Hematopoietic multipotent progenitor cell treated with erythropoietin and hydrocortisone succinate and interleukin-3 and kit ligand, for 8 days (in vitro differentiated cells): ENCODE data around the gene PRELID2.

Source experiments
- DNase-seq: peaks from one replicate; pipeline ENCODE4 v3.0.0-alpha.2; 2015

The PRELID2 gene

GRCh38 chr5:145792840-145793239 lies 42.3 kb downstream of the PRELID2 start:
- DNase-seq: no peak

DNA sequence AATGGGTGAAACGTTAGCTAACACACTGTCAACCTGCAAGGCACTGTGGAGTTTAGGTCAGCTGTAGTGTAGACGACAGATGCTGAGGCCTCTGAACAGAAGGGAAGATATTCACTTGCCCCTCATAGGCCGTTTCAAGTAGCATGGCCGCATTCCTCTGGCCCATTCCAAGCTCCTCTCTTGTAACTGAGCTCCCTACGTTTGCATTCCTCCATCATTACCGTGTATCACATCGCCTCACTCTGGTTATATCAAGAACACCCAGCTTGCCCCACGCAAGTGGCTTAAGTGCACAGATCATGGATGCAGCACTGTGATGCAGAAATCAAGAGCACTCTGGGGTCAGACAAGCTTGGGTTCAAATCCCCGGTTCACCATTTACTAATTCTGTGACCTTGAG lies 43.3 kb downstream of the PRELID2 start:
- no peak for DNase-seq

- no peak for DNase-seq
These were observed 47.1 kb downstream of the PRELID2 start for GRCh38 chr5:145787996-145788395.

DNA sequence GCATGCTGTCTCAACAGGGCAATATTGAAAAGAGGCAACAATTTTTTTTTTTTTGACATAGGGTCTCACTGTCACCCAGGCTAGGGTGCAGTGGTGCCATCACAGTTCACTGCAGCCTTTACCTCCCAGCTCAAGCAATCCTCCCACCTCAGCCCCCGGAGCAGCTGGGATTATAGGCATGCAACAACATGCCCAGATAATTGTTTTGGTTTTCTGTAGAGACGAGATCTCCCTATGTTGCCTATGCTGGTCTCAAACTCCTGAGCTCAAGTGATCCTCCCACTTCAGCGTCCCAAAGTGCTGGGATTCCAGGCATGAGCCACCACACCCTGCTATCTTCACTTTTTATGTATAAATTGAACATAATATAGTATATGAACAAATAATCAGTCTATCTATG lies 47.6 kb downstream of the PRELID2 start:
- DNase-seq: no peak

DNA sequence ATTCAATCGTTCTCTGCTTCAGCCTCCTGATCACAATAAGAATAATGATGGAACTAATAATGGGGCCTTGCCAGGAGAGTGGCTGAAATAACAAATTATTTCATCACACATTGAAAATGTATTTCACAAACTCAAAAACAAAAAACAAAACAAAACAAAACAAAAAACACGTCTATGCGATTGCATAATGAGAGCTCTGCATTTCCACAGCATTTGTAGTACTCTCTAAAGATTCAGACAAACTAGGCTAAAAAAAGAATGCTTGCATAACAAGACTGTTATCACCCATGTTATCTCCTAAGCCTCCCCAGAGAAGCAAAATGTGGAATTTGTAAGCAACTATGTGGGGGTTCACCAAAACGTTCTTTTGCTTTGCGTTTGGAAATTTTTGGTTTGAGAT lies 48.1 kb downstream of the PRELID2 start:
- no peak for DNase-seq

GRCh38 chr5:145780982-145781381 lies 54.2 kb downstream of the PRELID2 start:
- DNase-seq: no peak

DNA sequence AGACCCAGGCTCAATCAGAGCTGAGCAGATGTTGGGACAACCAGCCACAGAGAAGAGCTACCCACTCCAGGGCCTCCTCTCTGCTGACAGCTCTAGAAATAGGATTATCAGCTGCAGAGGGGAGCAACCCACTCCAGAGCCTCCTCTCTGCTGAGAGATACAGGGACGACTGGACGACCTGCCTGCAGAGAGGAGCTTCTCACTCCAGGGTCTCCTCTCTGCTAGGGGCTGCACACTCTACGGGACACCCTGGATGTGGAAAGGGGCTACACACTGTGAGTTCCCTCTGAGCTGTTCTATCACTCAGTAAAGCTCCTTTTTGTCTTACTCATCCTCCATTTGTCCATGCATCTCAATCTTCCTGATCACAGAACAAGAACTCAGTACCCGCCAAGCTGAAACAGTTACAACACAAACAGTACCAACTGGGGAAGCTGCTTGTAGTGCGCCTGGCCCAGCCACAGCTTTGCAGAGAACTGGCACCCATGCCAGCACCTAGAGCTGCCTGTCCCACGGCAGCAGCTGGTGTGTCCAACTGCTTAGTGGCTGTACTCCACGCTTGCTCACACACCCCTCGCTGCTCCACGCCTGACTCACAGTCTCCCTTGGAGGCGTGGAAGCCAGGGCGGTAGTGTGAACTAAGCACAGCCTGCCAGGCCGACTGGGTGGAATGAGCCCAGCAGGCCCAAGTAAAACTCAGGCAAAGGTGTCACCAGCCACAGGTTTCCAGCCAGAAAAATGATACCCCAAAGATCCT lies 56.8 kb downstream of the PRELID2 start:
- no peak for DNase-seq

DNA sequence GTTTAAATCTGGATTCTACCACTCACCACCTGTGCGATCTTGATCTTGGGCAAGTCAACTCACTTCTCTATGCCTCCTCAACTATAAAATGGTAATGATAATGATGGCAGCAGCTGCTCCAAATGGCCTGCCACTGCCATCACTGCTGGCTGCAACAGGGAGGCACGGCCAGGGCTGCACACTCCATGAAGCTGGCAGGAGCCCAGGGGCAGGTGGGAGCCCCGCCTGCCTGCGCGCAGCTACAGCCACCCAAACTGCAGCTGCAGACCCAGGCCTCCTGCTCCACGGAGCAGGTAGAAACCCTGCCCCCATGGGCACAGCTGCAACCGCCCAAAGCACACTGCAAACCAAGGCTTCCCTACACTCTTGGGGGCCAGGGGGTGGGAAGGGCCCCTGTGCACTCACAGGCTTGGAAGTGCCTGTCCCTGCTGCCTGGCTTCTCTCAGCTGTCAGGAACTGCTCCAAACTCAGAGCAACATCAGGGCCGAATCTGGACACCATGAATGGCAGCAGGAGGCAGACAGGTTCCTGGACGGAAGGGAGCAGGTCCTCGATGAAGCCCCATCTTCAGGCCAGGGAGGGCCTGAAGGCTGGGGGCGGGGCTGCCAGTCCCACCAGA lies 57.6 kb downstream of the PRELID2 start:
- DNase-seq: no peak

DNA sequence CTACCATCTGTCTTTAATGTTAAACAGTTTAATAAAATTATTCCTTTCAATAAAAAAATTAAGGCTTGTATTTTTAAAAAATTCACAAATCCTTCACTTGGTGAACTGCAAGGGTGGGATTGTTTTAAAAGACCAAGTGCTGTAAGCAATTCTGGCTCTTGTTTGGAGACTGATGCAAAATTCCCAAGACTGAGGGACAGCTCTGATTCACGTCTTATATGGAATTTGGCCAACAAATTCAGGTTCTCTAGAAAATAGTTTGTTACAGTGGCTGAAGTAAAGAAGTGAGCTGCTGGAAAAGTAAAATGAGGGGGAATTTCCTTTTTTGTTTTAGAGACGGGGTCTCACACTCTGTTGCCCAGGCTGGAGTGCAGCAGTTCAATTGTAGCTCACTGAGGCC lies 58.3 kb downstream of the PRELID2 start:
- DNase-seq: no peak

DNA sequence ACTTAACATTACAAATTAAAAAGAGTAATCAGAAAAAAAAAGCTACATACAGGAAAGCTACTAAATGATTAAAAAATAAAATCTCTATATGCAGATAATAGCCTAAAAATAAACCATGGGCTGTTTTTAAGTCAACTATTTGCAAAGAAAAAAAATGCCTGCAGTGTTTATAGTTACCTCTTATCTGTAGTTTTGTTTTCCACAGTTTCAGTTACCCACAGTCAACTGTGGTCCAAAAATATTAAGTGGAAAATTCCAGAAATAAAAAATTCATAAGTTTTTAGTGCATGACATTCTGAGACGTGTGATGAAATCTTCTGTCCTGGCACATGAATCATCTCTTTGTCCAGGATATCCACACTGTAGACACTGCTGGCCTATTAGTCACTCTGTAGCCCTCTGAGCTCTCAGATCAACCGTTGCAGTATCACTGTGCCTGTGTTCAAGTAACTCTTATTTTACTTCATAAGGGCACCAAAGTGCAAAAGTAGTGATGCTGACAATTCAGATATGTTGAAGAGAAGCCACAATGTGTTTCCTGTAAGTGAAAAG lies 59.2 kb downstream of the PRELID2 start:
- no peak for DNase-seq

- DNase-seq: no peak
These were observed 59.7 kb downstream of the PRELID2 start for GRCh38 chr5:145775411-145775810.

DNA sequence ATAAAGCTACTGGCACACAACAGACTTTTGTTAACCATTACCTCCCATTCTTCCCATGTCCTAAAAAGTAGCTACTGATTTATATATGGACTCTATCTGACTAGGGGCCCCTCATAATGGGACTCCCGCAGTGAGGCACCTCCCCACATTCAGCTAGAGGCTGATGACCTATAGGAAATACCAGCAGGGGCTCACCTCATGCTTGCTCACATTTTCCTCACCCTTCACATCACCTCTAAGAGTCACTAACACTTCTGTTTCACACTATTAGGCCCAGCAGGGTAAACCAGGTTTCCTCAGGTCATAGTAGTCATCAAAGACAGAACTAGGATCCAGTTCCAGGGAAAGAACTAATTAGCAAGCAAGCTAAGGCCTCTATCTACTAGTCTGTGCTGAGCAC lies 60.7 kb downstream of the PRELID2 start:
- DNase-seq: no peak

- peak; percentile 57 for DNase-seq
These were observed 62.7 kb downstream of the PRELID2 start for GRCh38 chr5:145772466-145772865.

- no peak for DNase-seq
These were observed 66.3 kb downstream of the PRELID2 start for GRCh38 chr5:145768863-145769262.

GRCh38 chr5:145764325-145764724 lies 70.8 kb downstream of the PRELID2 start:
- no peak for DNase-seq

DNA sequence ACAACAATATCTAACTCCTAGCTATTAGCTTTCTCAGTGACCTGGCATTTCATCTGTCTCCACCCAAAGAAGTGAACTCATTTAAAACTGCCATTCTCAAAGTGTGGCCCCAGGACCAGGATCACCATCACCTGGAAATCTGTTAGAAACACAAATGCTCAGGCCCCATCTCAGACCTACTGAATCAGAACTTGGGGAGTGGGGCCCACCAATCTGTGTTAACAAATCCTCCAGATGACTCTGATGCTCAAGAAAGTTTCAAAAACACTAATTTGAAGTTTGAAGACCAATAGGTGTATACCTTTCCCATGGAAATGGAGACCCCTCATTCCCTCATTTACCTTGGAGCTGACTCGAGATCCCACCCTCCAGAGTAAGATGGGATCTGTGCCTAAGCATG lies 72.3 kb downstream of the PRELID2 start:
- DNase-seq: no peak

- no peak for DNase-seq
These were observed 73.9 kb downstream of the PRELID2 start for GRCh38 chr5:145761254-145761653.

DNA sequence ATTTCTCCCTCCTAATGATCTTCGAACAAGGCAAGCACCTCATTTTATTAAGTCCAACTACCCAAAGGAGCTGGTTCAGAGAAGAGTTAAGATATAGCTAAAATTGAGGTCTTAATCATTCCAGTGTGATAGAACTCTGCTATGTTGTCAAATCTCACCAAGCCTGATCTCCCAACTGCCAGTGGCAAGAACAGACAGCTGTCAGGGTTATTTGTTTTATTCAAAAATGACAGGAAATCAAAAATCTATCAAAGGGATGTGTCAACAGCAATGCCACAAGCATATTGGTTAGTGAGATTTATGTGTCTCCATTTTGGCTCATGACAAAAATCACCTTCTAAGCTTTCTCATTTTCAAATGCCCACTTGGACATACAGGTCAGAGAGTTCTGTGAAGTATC lies 74.5 kb downstream of the PRELID2 start:
- no peak for DNase-seq

DNA sequence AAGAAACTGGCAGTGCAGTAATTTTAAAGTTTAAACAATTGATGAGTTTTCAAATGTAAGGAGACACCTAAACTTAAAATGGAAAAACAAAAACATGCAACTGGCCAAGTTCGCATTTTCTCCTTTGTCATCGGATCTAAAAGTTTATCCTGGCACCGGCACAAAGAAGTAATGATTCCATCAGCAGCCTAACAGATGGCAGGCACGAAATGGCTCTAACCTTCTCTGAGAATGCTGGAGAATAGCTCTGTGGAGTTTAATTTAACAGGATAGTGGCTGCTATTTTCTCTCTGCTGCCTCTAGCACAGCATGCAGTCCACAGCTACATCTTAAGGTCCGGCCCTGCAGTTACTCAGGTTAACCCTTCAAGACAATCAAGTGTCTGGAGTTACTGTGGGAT lies 82.2 kb downstream of the PRELID2 start:
- no peak for DNase-seq

DNA sequence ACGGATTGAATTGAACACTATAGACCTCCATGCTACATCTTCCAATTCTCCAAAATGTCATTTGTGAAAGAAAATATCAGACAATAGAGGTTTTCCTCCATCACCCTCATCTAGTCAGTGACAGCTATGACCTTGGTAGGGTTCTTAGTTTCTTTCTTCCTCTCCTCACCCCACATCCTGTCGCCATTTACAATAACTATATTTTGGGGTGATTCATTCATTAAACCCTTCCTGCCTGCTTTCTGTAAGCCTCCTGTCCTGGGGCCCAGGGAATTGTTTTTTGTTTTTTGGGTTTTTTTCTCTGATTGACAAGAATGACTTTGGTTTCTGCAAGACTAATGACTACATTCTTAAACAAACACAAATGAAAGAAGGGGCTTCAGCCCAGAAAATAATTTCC lies 82.6 kb downstream of the PRELID2 start:
- no peak for DNase-seq

- no peak for DNase-seq
These were observed 84.9 kb downstream of the PRELID2 start for GRCh38 chr5:145750199-145750598.

DNA sequence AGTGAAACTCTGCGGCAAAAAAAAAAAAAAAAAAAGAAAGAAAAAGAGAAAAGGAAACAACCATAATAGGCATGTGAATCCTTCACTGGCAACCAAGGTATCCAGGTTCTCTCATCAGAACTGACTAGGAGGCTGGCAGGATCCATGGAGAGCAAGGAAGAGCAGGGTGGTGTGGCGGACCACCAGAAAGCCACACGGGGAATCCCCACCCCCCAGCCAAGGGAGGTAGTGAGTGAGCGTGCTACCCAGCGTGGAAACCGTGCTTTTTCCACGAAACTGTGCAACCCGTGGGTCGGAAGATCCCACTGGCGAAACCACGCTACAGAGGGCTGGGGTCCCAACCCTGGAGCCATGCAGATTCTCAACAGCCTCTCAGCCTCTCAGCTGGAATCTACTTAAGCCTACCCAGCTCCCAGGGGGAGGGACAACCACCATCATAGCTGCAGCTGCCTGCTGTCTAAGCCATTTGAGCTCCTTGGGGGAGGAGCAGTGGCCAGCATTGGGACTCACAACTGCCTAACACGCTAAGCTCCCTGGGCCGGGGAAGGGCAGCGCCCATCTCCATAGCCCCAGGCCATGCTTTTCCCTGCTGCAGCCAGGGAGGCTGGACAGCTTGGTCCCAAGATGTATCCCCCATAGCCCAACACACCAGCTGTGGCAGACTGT lies 91.6 kb downstream of the PRELID2 start:
- DNase-seq: no peak

DNA sequence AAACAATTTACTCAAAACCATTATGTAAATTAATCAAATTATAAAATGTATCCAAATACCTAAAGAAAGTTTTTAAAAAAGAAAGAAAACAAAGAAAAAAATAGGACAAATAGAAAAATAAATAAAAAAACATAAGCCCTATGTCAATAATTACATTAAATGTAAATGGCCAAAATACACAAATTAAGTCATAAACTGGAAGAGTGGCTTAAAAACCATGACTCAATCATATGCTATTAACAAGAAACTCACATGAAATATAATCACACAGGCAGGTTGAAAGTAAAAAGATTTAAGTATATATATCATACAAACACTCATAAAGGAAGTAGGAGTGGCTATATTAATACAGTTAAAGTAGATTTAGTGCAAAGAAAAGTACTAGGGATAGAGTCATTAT lies 95.3 kb downstream of the PRELID2 start:
- DNase-seq: no peak

DNA sequence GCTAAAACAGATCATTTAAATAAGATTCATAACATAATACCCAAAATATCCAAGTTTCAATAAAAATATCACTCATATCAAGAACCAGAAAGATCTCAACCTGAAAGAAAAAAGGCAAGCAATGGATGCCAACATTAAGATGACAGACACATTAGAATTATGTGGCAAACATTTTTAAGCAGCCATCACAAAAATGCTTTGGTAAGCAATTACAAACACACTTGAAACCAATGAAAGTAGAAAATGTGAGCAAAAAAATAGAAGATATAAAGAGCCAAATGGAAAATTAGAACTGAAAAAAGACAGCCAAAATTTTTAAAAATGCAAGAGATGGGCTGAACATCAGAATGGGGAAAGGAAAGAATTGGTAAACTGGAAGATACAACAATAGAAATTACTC lies 96.9 kb downstream of the PRELID2 start:
- no peak for DNase-seq
